Measurements from ENCODE around the gene PKD2.
A peak's percentile ranks its signal among the peaks of the same experiment; 100 is the strongest.

The PKD2 gene

GRCh38 chr4:88007304-88008121 lies at the start of gene PKD2:
Gene PKD2 (plus strand): TSS chr4:88007635. CDS start chr4:88007734, 99 bp downstream.
- DNase-seq (ENCODE audit: low read depth) = peak; percentile 71

- DNase-seq (ENCODE audit: low read depth) = no peak
These were observed 45.4 kb upstream of the PKD2 start for GRCh38 chr4:87961993-87962392.

GRCh38 chr4:87962398-87963146 lies 44.9 kb upstream of the PKD2 start:
- no peak for DNase-seq (ENCODE audit: low read depth)

GRCh38 chr4:87965501-87965975 lies 41.9 kb upstream of the PKD2 start:
- no peak for DNase-seq (ENCODE audit: low read depth)

GRCh38 chr4:87966095-87966496 lies 41.3 kb upstream of the PKD2 start:
- no peak for DNase-seq (ENCODE audit: low read depth)

GRCh38 chr4:87967193-87967592 lies 40.2 kb upstream of the PKD2 start:
- no peak for DNase-seq (ENCODE audit: low read depth)

GRCh38 chr4:87970121-87970520 lies 37.3 kb upstream of the PKD2 start:
- DNase-seq (ENCODE audit: low read depth) = no peak

GRCh38 chr4:87971866-87972265 lies 35.6 kb upstream of the PKD2 start:
- DNase-seq (ENCODE audit: low read depth) = no peak

- DNase-seq (ENCODE audit: low read depth) = no peak
These were observed 33.9 kb upstream of the PKD2 start for GRCh38 chr4:87973283-87974169.

- DNase-seq (ENCODE audit: low read depth) = no peak
These were observed 32.5 kb upstream of the PKD2 start for GRCh38 chr4:87974856-87975462.

GRCh38 chr4:87975466-87975865 lies 32.0 kb upstream of the PKD2 start, which contains the start of gene SPP1:
Gene SPP1 (plus strand): TSS chr4:87975714. CDS start chr4:87976896, 1,182 bp downstream.
- no peak for DNase-seq (ENCODE audit: low read depth)

GRCh38 chr4:87977521-87978278 lies 29.7 kb upstream of the PKD2 start:
- DNase-seq (ENCODE audit: low read depth) = no peak

GRCh38 chr4:87978681-87979080 lies 28.8 kb upstream of the PKD2 start:
- no peak for DNase-seq (ENCODE audit: low read depth)

GRCh38 chr4:87979810-87980209 lies 27.6 kb upstream of the PKD2 start:
- DNase-seq (ENCODE audit: low read depth) = no peak

GRCh38 chr4:87981486-87981885 lies 25.9 kb upstream of the PKD2 start:
- no peak for DNase-seq (ENCODE audit: low read depth)

- no peak for DNase-seq (ENCODE audit: low read depth)
These were observed 25.4 kb upstream of the PKD2 start for GRCh38 chr4:87982036-87982435.

GRCh38 chr4:87982446-87983010 lies 24.9 kb upstream of the PKD2 start:
- DNase-seq (ENCODE audit: low read depth) = no peak

- no peak for DNase-seq (ENCODE audit: low read depth)
These were observed 23.4 kb upstream of the PKD2 start for GRCh38 chr4:87983996-87984395.

GRCh38 chr4:87985097-87985886 lies 22.1 kb upstream of the PKD2 start:
- DNase-seq (ENCODE audit: low read depth) = no peak

GRCh38 chr4:87985887-87986200 lies 21.6 kb upstream of the PKD2 start:
- DNase-seq (ENCODE audit: low read depth) = no peak
